HepG2 (cell line): ENCODE data around the gene THPO.

Experiments
- AKAP8 ChIP-seq: sonication (generic); formaldehyde crosslinking; IDR thresholded peaks from 2 replicates; pipeline ENCODE4 v1.5.1; 2020; ENCODE audit warnings: mild to moderate bottlenecking, missing genetic modification reagents
- CHD2 ChIP-seq: IDR thresholded peaks from 2 replicates; pipeline ENCODE4 v1.6.1; 2011; ENCODE audit warnings: low read depth, low read length, improper control_type of control experiment
- CTCF ChIP-seq: sonication (generic); formaldehyde crosslinking; IDR thresholded peaks from 2 replicates; pipeline ENCODE4 v1.5.0; 2020; ENCODE audit warnings: mild to moderate bottlenecking, missing genetic modification reagents, moderate library complexity
- IKZF4 ChIP-seq: sonication (generic); formaldehyde crosslinking; IDR thresholded peaks from 2 replicates; pipeline ENCODE4 v1.5.1; 2020; ENCODE audit warnings: borderline replicate concordance, mild to moderate bottlenecking, low read depth, missing genetic modification reagents; ENCODE audit errors: not compliant biosample characterization
- MYC ChIP-seq: sonication (generic); formaldehyde crosslinking; IDR thresholded peaks from 2 replicates; pipeline ENCODE4 v1.9.0; 2021; ENCODE audit warnings: missing genetic modification reagents, borderline replicate concordance
- NPAS2 ChIP-seq: sonication (generic); formaldehyde crosslinking; IDR thresholded peaks from 2 replicates; pipeline ENCODE4 v1.8.0; 2022; ENCODE audit warnings: mild to moderate bottlenecking, missing genetic modification reagents, borderline replicate concordance
- POLR2A ChIP-seq, 2 experiments: IDR thresholded peaks; 2 replicates each; pipeline ENCODE4 v1.6.1; 2011; ENCODE audit warnings: low read depth in 2 of 2, low read length in 2 of 2, mild to moderate bottlenecking in 1 of 2, moderate library complexity in 1 of 2; ENCODE audit not compliant: insufficient read depth in 1 of 2
- ZNF292 ChIP-seq: sonication (generic); formaldehyde crosslinking; IDR thresholded peaks from 2 replicates; pipeline ENCODE4 v1.8.1; 2022; ENCODE audit warnings: mild to moderate bottlenecking, low read depth, missing genetic modification reagents, borderline replicate concordance
- ZNF556 ChIP-seq: sonication (generic); formaldehyde crosslinking; IDR thresholded peaks from 2 replicates; pipeline ENCODE4 v1.4.0; 2020; ENCODE audit warnings: mild to moderate bottlenecking, missing genetic modification reagents, borderline replicate concordance
- ZNF674 ChIP-seq: sonication (generic); formaldehyde crosslinking; IDR thresholded peaks from 2 replicates; pipeline ENCODE4 v1.5.0; 2020; ENCODE audit warnings: low read depth, mild to moderate bottlenecking, missing genetic modification reagents
- ZNF792 ChIP-seq: IDR thresholded peaks from 2 replicates; pipeline ENCODE4 v1.6.1; 2016
- ZZZ3 ChIP-seq: sonication (generic); formaldehyde crosslinking; IDR thresholded peaks from 2 replicates; pipeline ENCODE4 v1.4.0; 2020; ENCODE audit warnings: missing genetic modification reagents, mild to moderate bottlenecking, borderline replicate concordance

- TF ChIP-seq CHD2 (no peak), CTCF (CRISPR knock-in tag) (no peak), ZNF292 (CRISPR knock-in tag) (no peak), ZZZ3 (CRISPR knock-in tag) (no peak), NPAS2 (CRISPR knock-in tag) (no peak), MYC (CRISPR knock-in tag) (no peak), POLR2A (IDR thresholded peaks at IDR 0.05; ENCODE audit: insufficient read depth in 1 of 2, low read depth in 2 of 2, low read length in 2 of 2) (no peak), AKAP8 (CRISPR knock-in tag) (no peak), ZNF556 (no peak), ZNF792 (CRISPR knock-in tag) (no peak), IKZF4 (CRISPR knock-in tag) (no peak), ZNF674 (CRISPR knock-in tag) (no peak)
Observed at GRCh38 chr3:184377374-184377773, 633 bp downstream of the THPO start.
